Activated T-helper 9 cell treated with anti-CD3 and anti-CD28 coated beads, Interleukin-2, amount 50 U/mL, for 16 hours (primary cell): ENCODE results near the gene TFIP11.

ENCODE experiments used
- DNase-seq: peaks from one replicate; pipeline ENCODE4 v3.0.0-alpha.2; 2020; ENCODE audit warnings: low read depth

The TFIP11 gene

DNA sequence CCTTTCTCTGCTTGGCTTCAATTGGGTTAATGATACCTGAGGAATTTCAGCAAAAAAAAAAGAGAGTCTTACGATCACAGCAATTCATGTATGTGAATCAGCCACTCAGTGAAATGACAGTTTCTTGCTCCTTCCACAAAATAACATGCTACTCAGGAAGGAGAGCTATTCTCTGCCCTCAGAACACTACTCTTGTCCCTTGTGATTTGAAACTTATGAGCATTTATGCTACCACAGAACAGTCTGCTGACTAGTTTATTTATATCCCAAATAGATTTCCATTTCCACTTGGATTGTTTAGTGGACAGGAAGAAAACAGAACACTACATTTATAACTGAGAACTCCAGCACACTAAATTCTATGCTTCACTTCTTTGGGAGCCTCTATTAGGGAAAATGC is 8.5 kb downstream of the TFIP11 start:
- DNase-seq: no peak

DNA sequence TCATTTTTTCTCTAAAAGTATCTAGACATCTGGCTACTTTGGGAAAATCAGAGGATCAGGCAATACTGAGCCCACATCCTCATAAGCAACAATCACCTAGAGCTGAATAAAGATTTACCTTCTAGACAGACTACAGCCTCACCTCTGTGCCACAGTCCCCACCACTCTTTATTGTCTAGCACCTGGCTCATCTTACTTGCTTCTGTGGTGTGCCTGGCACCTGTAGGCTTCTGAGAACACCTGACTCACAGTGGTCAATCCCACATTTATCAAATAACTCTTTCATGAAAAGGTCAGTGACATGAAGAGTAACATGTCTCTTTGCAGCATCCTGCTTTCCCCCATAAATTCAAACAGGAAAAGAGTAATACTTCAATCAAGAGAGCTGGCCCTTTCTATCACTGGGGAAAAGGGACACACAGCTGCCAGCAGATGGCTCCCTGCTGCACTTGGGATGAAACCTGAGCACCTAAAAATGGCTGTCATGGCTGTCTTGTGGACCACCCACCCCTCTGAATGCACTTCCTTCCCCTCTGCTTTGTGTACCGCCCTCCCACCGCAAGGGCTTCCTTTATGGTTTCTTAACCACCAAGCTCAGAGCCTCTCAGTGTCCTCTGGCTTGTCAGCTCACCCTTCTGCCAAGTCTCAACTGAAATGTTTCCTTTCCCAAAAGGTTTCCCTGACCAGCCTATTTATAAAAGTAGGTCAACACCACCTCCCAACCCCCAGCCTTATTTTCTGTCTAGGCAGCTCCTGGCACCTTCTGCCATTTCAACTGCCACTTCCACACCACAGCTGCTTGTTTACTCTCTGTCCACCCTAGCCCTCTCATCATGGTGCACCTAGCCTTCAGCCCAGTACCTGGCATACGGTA is 9.3 kb downstream of the TFIP11 start:
- DNase-seq: peak; percentile 24

DNA sequence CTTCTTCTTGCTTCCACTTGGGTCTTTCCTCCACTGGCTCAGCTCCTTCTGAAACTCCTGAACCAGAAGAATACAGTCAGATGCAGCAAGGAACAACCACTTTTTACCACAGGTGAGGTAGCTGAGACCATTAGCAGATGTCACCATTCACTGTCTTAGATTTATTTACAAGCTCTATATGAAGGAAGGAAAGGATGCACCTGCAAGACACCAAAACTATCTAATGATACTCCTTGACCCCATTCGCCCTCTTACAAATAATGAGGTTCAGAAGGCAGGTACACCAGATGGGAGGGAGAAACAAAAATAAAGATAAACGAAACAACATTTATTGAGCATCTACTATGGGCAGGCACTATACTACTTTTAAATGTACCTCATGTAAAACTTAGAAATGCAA is 10.3 kb downstream of the TFIP11 start:
- no peak for DNase-seq

DNA sequence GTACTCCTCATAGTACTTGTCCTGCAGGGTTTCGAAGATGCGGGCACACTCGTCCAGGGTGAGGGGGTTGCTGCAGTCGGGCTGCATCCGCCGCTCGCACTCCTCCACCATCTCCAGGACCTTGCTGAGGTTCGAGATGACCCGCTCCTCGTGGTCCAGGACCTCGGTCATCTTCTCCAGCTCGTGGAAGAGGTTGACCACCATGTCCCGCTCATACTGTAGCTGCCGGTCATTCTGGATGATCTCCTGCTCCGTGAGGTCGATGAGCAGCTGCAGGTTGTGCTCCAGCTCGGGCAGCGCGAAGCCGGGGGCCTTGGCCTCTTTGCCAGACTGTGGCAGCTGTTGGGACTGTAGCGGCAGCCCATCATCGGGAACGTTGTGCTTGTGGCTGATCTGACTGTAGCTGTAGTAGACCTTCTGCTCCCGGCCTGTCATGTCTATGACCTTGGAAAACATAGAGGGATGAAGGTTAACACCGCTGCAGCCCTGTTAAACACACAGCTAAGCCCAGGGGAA is 13.0 kb downstream of the TFIP11 start:
- no peak for DNase-seq

DNA sequence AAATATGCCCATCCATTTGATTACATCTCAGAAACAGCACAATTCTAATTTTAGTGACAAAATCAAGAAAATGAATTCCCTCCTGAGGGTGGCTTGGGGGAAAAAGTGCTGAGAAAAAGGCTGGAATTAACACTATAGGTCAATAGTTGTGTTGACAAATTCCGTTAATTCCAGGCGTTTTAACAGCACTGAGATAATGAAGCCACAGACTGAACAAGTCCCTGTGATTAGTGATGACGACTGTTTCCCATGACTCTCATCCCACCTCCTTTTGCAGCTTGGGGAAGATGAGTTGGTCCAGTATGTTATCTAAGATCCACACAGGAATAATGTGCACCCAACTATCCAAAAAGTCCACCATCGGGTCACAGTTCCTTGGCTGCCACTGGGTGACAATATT is 15.8 kb downstream of the TFIP11 start:
- no peak for DNase-seq

DNA sequence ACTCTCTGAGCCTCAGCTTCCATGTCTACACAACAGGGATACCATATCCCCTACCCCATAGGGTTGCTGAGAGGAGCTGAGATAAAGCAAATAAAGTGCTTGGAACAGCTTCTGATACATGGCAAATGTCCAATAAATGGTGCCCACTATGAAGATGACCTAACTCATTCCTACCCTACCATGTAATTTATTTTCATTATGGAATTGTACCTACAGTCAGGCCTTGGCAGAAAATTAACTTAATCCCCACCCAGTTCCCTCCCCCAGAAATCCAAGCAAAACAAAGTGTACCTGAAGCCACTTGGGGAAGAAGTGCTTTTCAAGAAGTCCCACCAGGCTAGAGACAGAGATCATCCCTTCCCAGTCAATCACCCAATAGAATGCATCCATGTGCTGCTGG is 17.8 kb downstream of the TFIP11 start:
- DNase-seq: no peak

DNA sequence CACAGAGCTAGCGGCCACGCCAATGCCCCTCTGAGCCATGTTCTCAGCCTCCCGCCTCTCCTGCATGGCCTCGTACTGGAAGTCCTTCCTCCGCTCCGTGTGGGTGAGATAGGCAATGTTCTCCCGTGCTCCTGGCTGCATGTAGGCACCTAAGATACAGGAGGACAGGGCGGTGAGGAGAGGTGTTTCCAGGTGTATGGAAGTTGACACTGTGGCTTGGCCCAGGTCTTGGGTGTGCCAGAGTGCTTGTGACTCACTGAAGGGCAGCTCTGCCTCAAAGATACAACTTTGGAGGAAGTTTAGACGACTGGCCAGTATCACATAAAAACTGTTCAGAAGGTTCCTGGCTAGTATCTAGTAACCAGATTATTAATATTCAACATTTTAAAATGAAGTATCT is 20.1 kb downstream of the TFIP11 start:
- DNase-seq: no peak

DNA sequence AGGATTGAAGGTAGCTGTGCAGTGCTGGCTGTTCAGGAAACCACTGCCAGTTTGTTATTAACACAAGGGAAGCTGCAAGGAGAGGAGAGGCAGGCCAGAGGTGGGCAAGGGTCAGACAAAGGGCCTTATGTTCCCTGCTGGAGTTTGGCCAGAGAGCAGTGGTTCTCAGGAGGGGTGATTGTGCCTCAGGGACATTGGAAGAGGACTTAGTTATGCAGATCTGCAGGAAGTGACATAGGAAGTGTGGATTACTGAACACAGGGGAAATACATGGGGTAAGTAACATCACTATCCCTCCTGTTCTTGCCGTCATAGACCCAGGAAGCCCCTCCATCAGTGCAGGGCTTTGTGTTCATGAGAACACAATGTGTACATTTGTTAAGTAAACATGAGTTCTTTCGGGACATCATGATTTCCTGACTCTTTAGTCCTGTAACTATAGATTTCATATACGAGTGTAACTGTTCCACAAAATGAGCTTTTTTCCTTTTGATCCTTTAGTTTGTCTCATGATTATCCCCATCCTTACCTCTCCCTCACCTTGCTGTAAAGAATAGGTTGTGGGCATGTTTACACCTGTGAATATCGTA is 22.7 kb downstream of the TFIP11 start:
- DNase-seq: no peak

DNA sequence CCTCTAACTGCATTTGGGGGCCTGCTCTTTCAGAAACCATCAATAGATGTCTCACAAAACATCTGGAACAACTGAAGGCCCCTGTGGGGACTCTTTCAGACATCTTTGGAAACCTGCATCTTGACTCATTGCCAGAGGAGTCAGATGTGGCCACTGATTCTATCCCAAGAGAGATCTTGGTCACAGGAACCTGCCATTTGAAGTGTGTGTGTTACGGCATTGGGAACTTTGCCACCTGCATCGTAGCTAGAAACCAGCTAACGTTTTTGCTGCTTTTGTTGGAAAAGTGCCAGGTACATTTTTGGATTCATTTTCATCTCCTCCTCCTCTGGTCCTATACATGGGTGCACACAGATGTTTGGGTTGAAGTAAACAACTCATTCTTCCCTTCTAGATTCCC is 24.3 kb downstream of the TFIP11 start:
- no peak for DNase-seq

DNA sequence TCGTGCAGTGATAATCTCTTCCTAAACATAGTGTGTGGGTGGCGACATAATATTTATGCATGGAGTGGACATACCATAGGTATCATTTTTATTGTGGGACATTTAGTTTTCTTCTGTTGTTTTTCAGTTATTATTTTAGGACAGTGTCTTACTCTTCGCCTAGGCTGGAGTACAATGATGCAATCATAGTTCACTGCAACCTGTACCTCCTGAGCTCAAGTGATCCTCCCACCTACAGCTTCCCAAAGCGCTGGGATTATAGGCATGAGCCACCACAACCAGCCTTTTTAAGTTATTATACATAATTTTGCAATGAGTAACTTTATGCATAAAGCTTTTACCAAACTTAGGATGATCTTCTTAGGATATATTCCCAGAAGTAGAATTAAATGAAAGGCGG is 25.9 kb downstream of the TFIP11 start:
- no peak for DNase-seq

DNA sequence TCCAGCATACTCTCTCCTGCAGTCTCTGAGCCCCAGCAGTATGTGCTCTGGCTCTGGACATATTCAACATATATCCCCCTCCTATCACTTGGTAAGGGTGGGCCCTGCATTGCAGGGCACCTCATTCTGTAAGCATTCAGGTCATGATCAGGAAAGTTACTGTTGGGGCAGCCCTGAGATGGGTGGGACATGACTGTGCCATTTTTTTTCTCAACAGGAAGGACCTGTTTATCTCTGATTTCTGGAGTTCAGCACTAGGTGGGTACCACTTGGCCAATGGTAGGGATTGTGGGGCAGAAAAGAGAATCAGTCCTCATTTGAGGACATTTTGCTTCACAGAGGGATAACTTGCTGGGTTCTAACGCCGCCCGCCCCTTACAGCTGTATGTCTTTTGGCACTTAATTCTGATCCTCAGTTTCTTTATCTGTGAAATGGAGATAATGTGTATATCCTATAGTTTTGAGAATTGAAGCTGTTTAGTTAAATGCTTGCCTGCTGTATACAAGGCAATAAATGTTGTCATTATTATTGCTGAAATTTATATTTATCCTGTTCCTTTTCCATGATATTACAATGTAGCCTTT is 26.4 kb downstream of the TFIP11 start:
- no peak for DNase-seq

DNA sequence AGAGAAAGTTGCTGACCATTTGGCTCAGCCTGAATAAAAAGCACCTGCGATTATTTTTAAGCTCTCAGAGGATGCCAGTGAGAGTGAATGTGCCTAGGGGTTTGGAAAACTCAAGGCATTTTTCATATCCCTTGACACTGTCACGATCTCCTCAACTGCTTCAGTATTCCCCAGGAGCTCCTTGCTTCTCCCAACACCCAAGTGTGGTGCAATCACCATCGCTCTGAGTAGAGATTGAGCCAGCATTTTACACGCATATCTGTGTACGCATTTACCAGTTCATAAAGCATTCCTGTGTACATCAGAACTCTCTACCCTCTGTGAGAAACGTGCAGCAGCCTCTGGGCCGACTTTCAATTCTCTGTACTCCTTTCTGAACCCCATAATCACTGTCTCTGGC is 27.3 kb downstream of the TFIP11 start:
- no peak for DNase-seq

DNA sequence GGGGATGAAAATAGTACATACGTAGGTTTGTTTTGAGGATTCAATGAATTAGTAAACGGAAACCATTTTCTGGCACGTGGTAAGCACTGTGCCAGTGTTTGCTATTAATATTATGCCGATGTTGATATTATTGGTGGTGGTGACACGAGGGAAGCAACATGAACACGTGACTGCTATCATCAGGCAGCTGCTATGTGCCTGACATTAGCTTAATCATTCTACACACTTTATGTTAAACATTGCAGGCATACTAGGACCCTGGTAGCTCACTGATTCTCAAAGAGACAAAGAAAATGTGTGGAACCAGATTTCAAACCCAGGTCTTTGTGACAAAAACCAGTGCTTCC is 27.9 kb downstream of the TFIP11 start:
- no peak for DNase-seq

DNA sequence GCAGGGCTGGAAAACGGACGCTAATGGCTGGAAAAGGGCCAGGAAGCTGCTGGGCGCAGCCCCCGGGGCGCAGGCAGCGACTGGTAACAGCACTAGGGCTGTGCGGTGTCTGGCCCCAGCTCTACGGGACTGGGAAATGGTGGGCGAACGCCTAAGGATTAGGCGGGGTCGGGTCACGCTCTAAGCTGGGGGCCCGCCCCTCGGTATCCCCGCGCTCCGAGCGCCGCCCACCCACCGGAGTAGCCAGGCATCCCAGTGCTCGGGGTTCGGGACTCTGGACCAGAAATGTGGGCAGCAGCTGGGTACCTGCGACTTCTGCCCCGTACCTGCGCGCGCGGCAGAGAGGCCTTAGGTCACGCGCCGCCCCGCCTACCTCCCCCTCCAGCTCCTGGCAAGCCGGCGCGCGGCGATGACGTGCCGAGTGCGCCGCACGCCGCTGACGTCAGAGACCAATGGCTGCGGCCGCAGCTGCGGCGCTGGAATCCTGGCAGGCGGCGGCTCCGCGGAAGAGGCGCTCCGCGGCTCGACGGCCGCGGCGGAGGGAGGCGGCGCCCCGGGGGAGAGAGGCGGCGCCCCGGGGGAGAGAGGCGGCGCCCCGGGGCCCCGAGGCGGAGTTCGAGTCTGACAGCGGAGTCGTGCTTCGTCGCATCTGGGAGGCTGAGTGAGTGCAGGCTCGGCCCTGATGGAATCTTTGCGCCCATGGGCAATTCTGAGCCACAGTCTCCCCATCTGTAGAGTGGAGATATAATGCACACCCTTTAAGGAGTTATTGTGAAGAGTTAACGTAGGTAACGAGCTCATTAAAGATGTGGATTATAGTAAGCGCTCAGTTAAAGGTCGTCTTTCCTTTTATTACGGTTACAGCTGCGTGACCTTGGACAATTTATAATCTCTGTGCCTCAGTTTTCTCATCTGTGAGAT is 28.6 kb downstream of the TFIP11 start, which contains the start of the genes HPS4 and SRRD:
Gene HPS4 (minus strand): TSS at position 345 of the 921 bp plus-strand sequence. CDS start 2,021 bp downstream, outside the sequence.
Gene SRRD (plus strand): TSS at position 439 of the 921 bp plus-strand sequence. CDS start 14 bp downstream, at position 453.
- peak; percentile 90 for DNase-seq

DNA sequence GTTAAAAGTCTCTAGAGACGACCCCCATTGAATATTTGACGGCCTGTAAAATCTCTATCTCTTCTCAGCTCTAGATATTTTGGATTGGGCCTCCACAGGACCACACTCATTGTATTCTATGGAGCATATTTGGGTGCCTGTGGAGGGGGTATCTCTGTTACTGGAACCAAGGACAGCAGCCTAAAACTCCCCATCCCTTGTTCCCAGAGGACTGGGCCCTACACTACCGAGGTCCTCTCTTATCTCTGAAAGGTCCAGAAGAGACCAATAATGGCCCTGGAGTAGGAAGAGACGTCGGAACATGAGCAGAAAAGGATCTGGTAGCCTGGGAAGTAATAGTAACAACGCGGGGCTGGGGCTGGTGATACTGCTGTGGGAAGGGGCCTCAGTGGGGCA is 29.2 kb downstream of the TFIP11 start:
- no peak for DNase-seq

DNA sequence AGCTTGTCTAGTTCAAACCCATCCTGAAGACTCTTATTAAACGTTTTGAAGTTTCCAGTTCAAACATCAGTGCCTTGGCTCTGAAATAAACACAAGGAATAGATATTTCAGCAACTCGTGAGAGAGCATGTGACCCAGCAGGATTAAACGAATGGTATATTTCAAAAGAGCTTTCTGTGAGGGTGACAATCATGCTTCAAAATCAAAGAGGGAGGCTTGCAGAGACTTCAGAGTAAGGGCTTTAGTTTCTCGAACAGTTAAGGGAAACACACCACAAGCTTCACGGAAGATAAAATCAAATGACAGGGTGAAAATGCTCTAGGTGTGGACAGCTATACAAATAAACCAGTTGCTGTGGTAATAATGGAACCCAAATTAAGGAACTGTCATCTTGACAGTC is 30.1 kb downstream of the TFIP11 start:
- no peak for DNase-seq

DNA sequence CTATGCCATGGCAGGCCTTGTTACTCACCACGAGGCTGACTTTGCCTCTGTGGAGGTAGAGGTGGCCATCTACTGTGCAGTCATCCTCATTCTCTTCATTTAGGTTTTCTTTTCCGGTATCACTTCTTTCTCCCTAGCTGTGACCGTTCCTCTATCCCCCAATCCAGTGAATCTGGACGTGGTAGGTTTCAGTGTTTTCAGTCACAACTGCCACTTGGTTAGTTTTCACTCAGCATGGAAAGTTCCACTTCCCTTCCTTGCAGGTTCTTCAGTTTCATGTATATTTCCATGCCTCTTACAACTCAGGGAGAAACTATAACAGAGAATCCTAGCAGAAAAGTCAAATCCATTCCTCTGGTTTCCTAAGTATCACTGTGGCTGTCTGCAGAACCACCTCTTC is 30.6 kb downstream of the TFIP11 start:
- DNase-seq: no peak

DNA sequence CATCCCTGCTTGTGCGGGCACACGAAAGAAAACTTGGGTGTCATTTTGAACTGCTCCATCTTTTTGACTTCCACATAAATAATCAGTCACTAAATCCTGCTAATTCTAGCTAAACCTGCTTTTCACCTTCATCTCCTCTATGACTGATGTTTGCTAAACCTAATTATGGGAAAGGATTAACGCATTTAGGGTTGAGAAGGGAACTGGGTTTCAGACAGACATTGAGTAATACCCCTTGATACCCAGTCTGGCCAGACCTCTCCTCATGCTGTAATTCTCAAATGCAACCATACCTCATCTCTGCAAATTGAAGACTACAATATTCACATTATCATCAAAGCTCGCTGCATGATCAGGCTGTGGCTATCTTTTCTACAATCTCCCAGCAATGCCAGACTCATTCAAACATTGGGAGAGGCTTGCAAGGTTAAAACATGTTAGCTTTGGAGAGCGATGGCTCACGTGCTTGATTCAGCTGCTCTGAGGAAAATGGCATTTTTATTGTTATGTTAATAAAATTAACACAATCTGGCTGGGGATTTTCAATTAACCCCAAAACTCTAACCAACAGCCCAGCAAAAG is 31.1 kb downstream of the TFIP11 start:
- no peak for DNase-seq

DNA sequence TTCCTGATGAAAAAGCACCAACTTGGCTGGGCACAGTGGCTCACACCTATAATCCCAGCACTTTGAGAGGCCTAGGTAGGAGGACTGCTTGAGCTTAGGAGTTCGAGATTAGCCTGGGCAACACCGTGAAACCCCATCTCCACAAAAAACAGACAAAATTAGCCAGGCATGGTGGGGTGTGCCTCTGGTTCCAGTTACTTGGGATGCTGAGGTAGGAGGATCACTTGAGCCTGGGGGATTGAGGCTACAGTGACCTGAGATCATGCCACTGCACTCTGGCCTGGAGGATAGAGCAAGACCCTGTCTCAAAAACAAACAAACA is 31.7 kb downstream of the TFIP11 start:
- DNase-seq: no peak

DNA sequence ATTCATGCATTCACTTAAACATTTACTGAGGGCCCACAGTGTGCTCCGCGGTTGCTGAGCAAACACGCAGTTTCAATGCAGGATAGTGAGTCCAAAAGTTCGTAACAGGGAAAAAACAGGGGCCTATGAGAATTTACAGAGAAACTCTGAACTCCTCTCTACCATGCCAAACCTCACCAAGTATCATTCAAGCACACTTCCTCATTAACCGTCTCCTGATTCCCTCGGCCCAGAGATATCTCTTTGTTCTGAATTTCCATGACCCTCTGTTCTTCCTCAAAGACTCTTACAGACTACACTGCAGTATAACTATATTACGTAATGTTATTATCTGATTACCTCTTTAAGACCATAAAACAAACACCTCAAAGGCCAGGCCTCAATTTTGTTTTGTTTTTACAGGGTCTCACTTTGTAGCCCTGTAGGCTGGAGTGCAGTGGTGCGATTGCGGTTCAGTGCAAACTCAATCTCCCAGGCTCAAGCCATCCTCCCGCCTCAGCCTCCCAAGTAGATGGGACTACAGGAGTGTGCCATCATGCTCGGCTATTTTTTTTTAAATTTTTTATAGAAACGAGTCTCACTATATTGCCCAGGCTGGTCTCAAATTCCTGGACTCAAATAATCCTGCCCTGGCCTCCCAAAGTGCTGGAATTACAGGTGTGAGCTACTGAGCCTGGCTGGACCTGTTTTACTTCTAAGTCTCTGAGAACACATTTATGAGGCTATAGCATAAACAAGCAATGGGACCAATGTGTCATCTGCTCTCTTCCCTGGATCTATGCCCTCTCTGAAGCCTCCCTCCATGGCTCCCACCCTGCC is 32.3 kb downstream of the TFIP11 start:
- no peak for DNase-seq
